Measurements from ENCODE around the gene LSM3.

Gene LSM3

DNA sequence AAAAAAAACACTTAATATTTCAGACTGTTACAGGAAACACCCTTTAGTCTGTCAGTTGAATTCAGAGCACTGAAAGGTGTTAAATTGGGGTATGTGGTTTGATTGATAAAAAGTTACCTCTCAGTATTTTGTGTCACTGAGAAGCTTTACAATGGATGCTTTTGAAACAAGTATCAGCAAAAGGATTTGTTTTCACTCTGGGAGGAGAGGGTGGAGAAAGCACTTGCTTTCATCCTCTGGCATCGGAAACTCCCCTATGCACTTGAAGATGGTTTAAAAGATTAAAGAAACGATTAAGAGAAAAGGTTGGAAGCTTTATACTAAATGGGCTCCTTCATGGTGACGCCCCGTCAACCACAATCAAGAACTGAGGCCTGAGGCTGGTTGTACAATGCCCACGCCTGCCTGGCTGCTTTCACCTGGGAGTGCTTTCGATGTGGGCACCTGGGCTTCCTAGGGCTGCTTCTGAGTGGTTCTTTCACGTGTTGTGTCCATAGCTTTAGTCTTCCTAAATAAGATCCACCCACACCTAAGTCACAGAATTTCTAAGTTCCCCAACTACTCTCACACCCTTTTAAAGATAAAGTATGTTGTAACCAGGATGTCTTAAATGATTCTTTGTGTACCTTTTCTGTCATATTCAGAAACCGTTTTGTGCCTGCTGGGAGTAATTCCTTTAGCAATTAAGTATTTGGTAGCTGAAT lies 35.9 kb upstream of the LSM3 start:
- in situ Hi-C loops (cut with HindIII; ENCODE audit: low sequenced_read_pairs): no loop called here

DNA sequence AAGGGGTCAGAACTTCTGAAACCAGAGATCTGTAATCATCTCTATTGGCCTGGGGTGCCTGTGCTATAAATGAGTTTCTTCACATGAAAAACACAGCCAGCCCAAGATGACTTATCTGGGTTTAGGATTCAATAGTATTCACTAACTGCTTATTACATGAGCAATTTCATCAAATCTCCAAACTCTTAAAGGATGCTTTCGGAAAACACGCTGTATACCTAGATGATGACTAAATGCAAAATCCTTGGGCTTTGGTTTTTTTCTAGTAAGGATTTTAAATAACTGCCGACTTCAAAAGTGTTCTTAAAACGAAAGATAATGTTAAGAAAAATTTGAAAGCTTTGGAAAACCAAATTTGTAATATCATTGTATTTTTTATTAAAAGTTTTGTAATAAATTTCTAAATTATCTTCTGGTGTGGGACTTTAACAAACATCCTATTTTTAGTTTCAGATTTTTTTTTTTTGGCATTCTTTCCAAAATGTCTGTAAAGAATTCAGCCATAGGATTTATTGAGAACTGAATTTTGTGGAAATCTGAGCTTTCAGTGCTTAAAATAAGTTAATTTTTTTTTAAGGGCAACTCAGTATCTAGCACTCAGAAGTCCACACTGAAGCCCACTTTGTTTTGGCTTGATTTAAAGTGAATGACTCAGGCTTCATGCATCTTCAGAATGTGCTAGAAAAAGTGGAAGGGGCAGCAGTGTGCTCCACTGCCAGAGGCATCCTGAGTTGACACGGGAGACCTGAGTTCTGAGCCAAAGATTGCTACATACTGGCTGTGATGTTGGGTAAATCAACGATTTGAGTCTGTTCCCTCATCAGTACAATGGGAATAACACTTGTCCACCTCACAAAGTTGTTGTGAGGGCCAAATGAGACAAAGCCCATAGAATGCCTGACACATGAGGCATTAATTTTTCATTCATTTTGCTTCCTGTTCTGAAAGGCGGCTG lies 35.1 kb upstream of the LSM3 start:
- in situ Hi-C loops (cut with HindIII; ENCODE audit: low sequenced_read_pairs): no loop called here

DNA sequence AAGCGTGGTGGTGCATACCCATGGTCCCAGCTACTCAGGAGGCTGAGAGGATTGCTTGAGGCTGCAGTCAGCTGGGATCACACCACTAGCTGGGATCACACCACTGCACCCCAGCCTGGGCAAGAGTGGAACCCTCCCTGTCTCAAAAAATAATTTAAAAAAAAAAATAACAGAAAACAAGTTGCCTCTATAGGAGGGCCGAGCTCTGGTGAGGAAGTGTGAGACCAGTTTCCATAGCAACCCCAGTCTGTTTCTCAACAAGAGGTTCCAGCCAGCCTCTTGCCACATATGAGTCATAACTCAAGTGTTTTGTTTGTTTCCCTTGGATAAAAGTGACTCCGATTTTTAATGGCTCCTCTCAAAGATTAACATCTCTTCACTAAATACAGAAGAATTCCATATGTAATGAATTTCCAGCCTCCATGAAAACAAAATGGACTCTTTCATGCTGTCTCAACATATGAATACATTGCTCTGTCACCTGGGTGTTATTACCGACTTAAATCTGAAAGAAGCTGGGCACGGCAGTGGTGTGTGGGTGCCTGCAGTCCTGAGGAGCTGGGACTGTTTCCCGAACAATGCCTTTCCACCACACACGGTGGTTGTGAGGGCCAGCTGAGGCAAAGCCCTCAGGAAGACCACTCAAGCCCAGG lies 34.1 kb upstream of the LSM3 start:
- in situ Hi-C loops (cut with HindIII; ENCODE audit: low sequenced_read_pairs): no loop called here

GRCh38 chr3:14145236-14145635 lies 33.4 kb upstream of the LSM3 start:
- in situ Hi-C loops (cut with HindIII; ENCODE audit: low sequenced_read_pairs): no loop called here

DNA sequence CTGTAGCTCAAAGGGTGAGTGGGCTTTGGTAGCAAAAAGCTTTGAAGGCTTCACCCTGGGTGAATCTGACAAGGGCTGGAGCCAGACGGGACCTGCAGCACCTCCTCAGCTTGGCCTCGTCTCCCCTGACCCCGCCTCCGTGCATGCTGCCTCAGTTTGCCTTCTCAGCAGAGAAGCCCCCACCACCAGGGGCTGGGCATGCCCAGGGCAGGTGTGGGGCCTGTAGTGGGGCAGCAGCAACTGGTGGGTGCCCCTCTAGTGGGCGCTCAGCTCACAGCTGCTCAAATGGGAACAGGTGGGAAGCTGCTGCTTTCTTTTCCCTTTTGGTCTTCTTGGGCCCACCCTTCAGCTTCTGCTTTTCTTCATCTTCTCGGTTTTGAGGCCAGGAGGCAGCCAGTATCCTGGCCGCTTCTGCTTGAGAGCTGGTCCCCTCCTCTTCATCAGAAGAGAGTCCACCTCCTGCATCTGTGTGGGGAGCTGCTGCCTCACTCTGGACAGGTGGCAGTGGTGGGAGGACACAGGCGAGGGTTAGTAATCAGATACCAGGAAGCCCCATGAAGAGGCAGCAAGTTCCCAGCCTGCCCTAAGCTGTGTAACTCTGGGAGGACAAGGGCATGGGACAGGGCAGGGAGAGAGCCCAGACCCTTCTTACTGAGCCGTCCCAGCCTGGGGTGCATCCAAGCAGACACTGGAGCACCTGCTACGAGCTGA lies 32.8 kb upstream of the LSM3 start:
- in situ Hi-C loops (cut with HindIII; ENCODE audit: low sequenced_read_pairs): no loop called here

GRCh38 chr3:14146381-14147065 lies 32.1 kb upstream of the LSM3 start:
- in situ Hi-C loops (cut with HindIII; ENCODE audit: low sequenced_read_pairs): no loop called here

DNA sequence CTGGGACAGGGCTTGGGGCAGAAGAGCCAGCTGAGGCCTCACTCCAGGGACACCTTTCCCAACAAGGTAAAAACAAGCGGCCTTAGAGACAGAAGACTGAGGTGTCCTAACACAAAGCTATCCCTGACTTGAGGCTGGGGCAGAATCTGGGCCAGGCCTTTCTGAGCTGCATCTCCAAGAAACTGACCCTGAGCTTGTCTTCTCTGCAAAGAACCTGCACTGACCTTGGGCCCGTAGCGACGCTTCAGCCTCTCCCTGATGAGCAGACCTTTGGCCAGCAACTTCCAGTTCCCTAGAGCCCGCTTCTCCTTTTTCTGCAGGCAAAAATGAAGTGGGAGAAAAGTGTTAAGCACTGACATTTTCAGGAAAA lies 31.6 kb upstream of the LSM3 start:
- in situ Hi-C loops (cut with HindIII; ENCODE audit: low sequenced_read_pairs): no loop called here

GRCh38 chr3:14147617-14148016 lies 31.0 kb upstream of the LSM3 start:
- in situ Hi-C loops (cut with HindIII; ENCODE audit: low sequenced_read_pairs): no loop called here

DNA sequence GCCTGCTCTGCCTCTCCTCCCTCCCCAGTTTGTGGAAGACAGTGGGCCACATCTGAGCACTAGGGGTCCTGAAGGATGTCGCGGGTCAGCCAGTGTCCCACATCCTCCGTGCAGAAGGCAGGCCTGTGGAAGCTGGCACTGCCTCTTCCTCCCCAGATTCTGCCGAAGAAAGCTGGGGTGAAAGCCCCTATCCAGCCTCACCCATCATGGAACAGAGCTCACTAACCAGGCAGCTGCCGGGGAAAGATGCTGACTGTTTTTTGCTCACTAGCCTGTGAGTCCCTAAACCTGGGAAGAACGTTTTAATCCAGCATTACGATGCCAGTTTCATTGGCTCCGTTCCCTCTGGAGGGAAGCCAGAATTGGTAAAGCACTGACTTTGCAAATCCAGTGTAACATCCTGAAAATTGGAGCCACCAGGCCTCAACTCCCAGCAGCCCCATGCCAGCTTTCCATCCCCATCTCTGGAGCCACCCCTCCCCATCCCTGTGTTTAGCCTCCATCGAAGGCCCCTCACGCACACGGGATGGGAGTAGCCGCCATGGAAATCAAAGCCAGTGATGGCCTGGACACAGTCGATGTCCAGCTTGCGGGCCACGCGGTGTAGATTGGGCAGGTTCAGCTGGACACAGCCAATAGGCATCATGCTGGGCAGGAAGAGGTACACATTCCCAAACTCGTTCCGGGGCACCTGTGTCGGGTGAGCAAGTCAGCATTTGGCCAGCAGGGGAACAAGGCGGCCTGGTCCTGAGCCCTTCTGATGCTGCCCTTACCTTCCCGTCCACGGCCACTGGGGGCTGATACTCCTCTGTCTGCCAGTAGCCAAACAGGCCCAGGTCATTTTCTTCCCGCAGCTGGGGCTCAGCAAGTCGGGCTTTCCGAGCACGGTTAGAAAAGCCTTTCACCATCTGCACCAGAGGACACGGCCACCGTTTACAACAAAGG lies 30.3 kb upstream of the LSM3 start:
- in situ Hi-C loops (cut with HindIII; ENCODE audit: low sequenced_read_pairs): no loop called here

DNA sequence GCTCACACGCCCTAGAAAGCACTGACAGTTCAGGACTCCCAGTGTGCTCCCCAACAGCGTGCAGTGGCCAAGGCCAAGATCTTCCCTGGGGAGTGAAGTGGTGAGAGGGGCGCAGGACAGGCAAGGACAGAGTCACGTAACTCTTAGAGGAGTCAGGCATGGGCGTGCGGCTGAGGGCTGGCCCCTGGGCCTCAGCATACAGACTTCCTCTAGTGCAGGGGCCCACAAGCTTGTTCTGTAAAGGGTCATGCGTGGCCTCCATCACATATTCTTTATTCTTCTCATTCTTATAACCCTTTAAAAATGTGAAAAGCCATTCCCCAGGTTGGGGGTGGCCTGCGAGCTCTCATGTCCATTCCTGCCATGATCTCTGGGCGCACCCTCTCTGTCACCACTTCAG lies 28.5 kb upstream of the LSM3 start:
- in situ Hi-C loops (cut with HindIII; ENCODE audit: low sequenced_read_pairs): no loop called here

DNA sequence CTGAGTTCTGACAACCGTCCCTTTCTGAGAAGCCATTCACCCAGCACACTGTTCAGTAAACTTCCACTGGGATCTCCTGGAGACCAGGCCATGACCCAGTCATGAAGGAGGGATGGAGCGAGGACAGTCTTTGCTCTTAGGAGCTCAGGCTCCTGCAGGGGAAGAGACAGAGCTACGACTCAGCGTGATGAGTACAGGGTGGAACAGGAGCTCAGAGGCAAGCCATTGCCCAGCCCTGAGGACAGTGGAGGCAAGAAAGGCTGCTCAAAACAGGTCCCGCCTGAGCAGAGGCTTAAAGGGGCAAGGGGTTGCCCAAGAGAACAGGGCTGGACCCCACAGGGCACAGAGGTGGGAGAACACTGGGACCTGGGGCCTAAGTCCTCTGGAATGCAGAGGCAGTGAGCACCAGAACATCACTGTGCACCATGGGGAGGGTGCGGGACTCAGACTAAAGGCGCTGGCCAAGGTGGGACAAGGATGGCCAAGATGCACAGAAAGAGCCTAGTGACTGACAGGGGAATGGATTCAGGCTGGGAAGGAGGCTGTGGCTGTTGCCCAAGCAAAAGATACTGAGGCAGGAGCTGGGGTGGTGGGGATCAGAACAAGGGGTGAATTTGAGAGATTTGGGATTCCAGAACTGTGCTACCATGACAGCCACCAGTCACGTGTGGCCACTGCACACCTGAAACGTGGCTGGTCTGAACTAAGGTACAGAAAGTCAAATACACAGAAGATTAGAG lies 28.0 kb upstream of the LSM3 start:
- in situ Hi-C loops (cut with HindIII; ENCODE audit: low sequenced_read_pairs): no loop called here

- in situ Hi-C loops (cut with HindIII; ENCODE audit: low sequenced_read_pairs): no loop called here
These were observed 27.0 kb upstream of the LSM3 start for GRCh38 chr3:14151471-14152083.

GRCh38 chr3:14152233-14152962 lies 26.2 kb upstream of the LSM3 start:
- in situ Hi-C loops (cut with HindIII; ENCODE audit: low sequenced_read_pairs): no loop called here

DNA sequence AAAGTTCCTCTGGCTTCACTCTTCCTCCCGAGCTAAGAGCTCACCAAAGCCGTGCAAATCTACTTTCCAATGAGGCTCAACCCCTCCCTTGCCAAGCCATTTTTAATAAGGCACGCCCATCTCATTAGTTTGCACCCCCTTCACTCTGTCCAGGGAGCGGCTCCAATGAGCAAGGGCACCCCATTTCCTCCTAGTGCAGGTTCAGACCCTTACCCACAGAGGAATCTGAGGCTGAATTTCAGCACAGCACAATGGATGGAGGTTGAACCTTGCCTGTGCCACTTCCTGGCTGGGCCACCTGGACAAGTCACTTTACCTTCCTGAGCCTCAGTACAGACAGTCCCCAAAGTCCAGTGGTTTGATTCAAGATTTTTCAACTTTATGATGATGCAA lies 25.7 kb upstream of the LSM3 start:
- in situ Hi-C loops (cut with HindIII; ENCODE audit: low sequenced_read_pairs): no loop called here

DNA sequence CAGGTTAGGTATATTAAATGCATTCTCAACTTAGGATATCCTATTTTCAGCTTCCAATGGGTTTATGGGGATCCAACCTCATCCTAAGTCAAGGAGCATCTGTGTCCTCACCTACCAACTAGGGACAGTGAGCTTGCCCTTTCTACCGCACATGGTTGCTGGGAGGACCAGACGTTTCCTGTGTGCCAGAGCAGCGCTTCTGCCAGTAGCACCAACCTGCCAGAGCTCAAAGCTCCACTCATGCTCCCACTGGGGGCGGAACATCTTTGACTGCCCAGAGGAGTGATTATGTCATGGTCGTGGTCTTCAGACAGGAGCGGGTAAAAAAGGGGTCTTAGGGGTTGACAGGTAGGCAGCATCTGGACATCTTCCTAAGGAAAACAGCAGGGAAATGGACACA lies 25.0 kb upstream of the LSM3 start:
- in situ Hi-C loops (cut with HindIII; ENCODE audit: low sequenced_read_pairs): no loop called here

DNA sequence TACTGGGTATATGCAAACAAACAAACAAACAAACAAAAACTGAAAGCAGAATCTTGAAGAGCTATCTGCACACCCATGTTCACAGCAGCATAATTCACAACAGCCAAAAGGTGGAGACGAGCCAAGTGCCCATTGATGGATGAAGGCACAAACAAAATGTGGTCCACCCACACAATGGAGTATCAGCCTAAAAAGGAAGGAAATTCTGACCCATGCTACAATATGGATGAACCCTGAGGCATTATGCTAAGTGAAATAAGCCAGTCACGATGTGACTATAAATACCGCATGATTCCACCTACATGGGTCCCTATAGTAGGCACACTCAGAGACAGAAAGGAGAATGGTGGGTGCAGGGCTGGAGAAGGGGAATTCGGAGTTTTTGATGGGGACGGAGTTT lies 24.3 kb upstream of the LSM3 start:
- in situ Hi-C loops (cut with HindIII; ENCODE audit: low sequenced_read_pairs): no loop called here

GRCh38 chr3:14154895-14155440 lies 23.6 kb upstream of the LSM3 start:
- in situ Hi-C loops (cut with HindIII; ENCODE audit: low sequenced_read_pairs): no loop called here
